T-cell (primary cell): Measurements from ENCODE around the gene BMP6. TPM values are rescaled to one million over a fixed set of nuclear protein-coding genes. Genes with fewer than 3 reads are reported as not detected.
"Not testable (repeated sequence)": the region's sequence is repeated elsewhere in the genome, so short reads cannot be mapped to it uniquely, and the experiment has no call there.

Experiments
- ATAC-seq, 4 experiments: fragments of 200-7000 bp in 3 of 4; fragments of 150-1000 bp in 1 of 4; cut with Tn5 transposase; replicated peaks in 1 of 4; 1 replicate in 3 of 4; 2 replicates in 1 of 4; pipeline ENCODE4 v1.10.0; 2021; ENCODE audit warnings: moderate library complexity in 3 of 4, mild to moderate bottlenecking in 2 of 4, moderate number of reproducible peaks in 1 of 4
- CTCF ChIA-PET, 2 donors: fragments of 300-600 bp; sonication (Branson Sonifier 250); formaldehyde crosslinking; loops; one replicate each; lab custom pipeline; 2022; ENCODE audit warnings: antibody characterized with exemption in 2 of 2; lab: Charles Lee
- POLR2A ChIA-PET, 2 donors: fragments of 300-600 bp; sonication (Branson Sonifier 250); formaldehyde crosslinking; loops; one replicate each; lab custom pipeline; 2022; ENCODE audit warnings: antibody characterized with exemption in 2 of 2; lab: Charles Lee
- DNase-seq, 35 experiments: peaks; one replicate each; pipeline versions ENCODE4 v3.0.0 to v3.0.0-alpha.2; 2013 to 2023
- H3K27ac ChIP-seq: one replicate; pipeline ENCODE4 v1.5.1; 2013; ENCODE audit warnings: low read length
- H3K27me3 ChIP-seq, 2 experiments: replicated peaks in 1 of 2; 1 replicate in 1 of 2; 2 replicates in 1 of 2; pipeline versions ENCODE4 v1.6.1 to v1.7.0; 2013; ENCODE audit warnings: low read length in 1 of 2, mixed read lengths in 1 of 2; ENCODE audit not compliant: control insufficient read depth in 2 of 2, insufficient read depth in 2 of 2; ENCODE audit errors: extremely low read depth in 1 of 2
- H3K36me3 ChIP-seq, 2 donors: 1 replicate in 1 of 2; 2 replicates in 1 of 2; pipeline versions ENCODE4 v1.6.1 to v1.7.0; 2013; ENCODE audit warnings: low read length in 1 of 2; ENCODE audit not compliant: control insufficient read depth in 2 of 2, insufficient read depth in 1 of 2; ENCODE audit errors: extremely low read depth in 1 of 2
- H3K4me1 ChIP-seq, 2 experiments: 1 replicate in 1 of 2; 2 replicates in 1 of 2; pipeline versions ENCODE4 v1.6.1 to v1.7.0; 2013; ENCODE audit warnings: low read length in 2 of 2, mixed read lengths in 1 of 2; ENCODE audit not compliant: insufficient read depth in 2 of 2, control insufficient read depth in 1 of 2; ENCODE audit errors: extremely low read depth in 1 of 2
- H3K4me3 ChIP-seq, 2 donors: 1 replicate in 1 of 2; 2 replicates in 1 of 2; pipeline versions ENCODE4 v1.5.1 to v1.7.0; 2013; ENCODE audit warnings: mild to moderate bottlenecking in 2 of 2, low read length in 1 of 2, moderate library complexity in 1 of 2; ENCODE audit not compliant: control insufficient read depth in 1 of 2; ENCODE audit errors: extremely low read depth in 1 of 2
- H3K9me3 ChIP-seq: 2 replicates; pipeline ENCODE4 v1.7.0; 2013
- H3K27ac Mint-ChIP-seq, 2 donors: one replicate each; pipeline ENCODE4 v1.8.0; 2020 to 2021; ENCODE audit warnings: mild to moderate bottlenecking in 2 of 2, mixed read lengths in 2 of 2
- H3K27me3 Mint-ChIP-seq, 2 donors: one replicate each; pipeline ENCODE4 v1.8.0; 2021 to 2022; ENCODE audit warnings: mixed read lengths in 2 of 2
- H3K36me3 Mint-ChIP-seq: one replicate; pipeline ENCODE4 v1.8.0; 2021; ENCODE audit warnings: mixed read lengths
- H3K4me1 Mint-ChIP-seq, 3 donors: one replicate each; pipeline ENCODE4 v1.8.0; 2020 to 2022; ENCODE audit warnings: mixed read lengths in 3 of 3, mild to moderate bottlenecking in 1 of 3
- H3K4me3 Mint-ChIP-seq, 3 donors: one replicate each; pipeline ENCODE4 v1.8.0; 2020 to 2022; ENCODE audit warnings: mild to moderate bottlenecking in 3 of 3, mixed read lengths in 3 of 3, moderate library complexity in 3 of 3
- H3K9me3 Mint-ChIP-seq, 3 donors: one replicate each; pipeline ENCODE4 v1.8.0; 2020 to 2022; ENCODE audit warnings: mixed read lengths in 3 of 3
- WGBS: methylation state at CpG from one replicate; pipeline ENCODE4 v1.1.5; 2013; ENCODE audit warnings: missing lambda C conversion rate; ENCODE audit not compliant: insufficient coverage; 5-methylcytosine and 5-hydroxymethylcytosine counted together
- total RNA-seq, 35 experiments: library from RNA in 6 of 35; stranded (reverse) in 6 of 35; fragments of 120-200 nt in 1 of 35; gene quantifications; one replicate each; pipeline versions ENCODE4 v1.2.1 to v1.2.4 and lab custom pipeline; 2013 to 2026

Gene BMP6
- total RNA-seq, 5 donors from 2014 or later (not counting 1 experiment from before 2014, with no cell fraction given): 0.09 to 0.23 (median 0.13) TPM; not detected in 1

DNA sequence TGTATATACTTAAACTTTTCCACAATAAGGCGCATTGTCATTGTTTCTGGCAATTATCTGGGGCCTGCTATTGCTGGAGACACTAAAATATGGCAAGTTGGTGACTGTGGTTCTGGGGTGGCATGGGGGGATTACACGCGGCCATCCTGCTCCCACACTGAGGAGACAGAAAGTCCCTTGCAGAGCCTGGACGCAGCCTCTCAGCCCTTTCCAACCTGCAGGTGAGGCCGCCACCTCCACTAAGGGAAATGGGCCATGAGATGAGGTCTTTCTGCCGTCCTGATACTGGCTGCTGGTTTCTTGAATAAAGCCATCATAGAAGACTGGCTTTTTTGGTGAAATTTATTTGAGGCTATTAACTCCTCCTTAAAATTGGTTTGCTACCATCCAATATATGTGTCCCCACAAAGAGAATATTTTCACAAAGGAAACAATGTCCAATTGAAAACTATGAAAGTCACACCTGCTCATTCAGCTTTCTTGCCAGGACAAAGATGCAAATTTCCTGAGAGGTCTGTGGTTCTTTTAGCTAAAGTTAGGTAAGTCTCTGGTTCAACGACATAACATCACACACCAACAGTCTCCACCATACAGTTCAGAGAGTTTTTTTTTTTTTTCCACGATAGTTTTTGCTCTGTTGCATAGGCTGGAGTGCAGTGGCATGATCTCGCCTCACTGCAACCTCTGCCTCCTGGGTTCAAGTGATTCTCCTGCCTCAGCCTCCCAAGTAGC is 171.7 kb downstream of the BMP6 start:
- POLR2A ChIA-PET: no interaction called here
- no peak overlapping the region for H3K4me3 Mint-ChIP-seq
- Histone ChIP-seq H3K4me3 (no peak overlapping the region), H3K27ac (no peak overlapping the region), H3K9me3 (no peaks in the 10 kb centered on the region), H3K27me3 (no peaks in the 10 kb centered on the region), H3K36me3 (peaks cover 11 to 50% of the 10 kb centered on the region in 2 donors), H3K4me1 (no peaks in the 10 kb centered on the region)
- no peaks in the 10 kb centered on the region for H3K27me3 Mint-ChIP-seq
- ATAC-seq (no peak), DNase-seq (no peak)
- peaks cover 62% of the 10 kb centered on the region for H3K36me3 Mint-ChIP-seq
- H3K4me1 Mint-ChIP-seq: no peaks in the 10 kb centered on the region
- no peaks in the 10 kb centered on the region for H3K9me3 Mint-ChIP-seq
- WGBS: 96% methylated on average over 4 of the region's 9 CpGs
- CTCF ChIA-PET: interaction anchor here (0.5 to 0.7 kb wide), 2 partner anchors 26 to 323 kb away, joined by 3 to 4 read pairs; no protein-coding TSS in a partner anchor
- no peak overlapping the region for H3K27ac Mint-ChIP-seq

GRCh38 chr6:7898193-7898586 is 172.3 kb downstream of the BMP6 start:
- H3K4me3 Mint-ChIP-seq, H3K27ac Mint-ChIP-seq, H3K9me3 Mint-ChIP-seq, H3K27me3 ChIP-seq, H3K4me3 ChIP-seq, DNase-seq, POLR2A ChIA-PET, H3K27me3 Mint-ChIP-seq, H3K27ac ChIP-seq, H3K9me3 ChIP-seq, ATAC-seq, H3K4me1 Mint-ChIP-seq, H3K4me1 ChIP-seq: not testable (repeated sequence)
- peaks cover 12 to 49% of the 10 kb centered on the region in 2 donors for H3K36me3 ChIP-seq
- 87% methylated on average over 3 of the region's 8 CpGs for WGBS
- CTCF ChIA-PET: interaction anchor here in 1 of 2 donors (0.5 to 0.6 kb wide), 2 partner anchors 322 to 462 kb away, joined by 4 read pairs; no protein-coding TSS in a partner anchor
- H3K36me3 Mint-ChIP-seq: peaks cover 65% of the 10 kb centered on the region

- Mint-ChIP-seq H3K4me1 (no peaks in the 10 kb centered on the region), H3K27ac (no peak overlapping the region), H3K9me3 (no peaks in the 10 kb centered on the region), H3K36me3 (peaks cover 59% of the 10 kb centered on the region), H3K4me3 (no peak overlapping the region), H3K27me3 (no peaks in the 10 kb centered on the region)
- H3K27ac ChIP-seq: no peak overlapping the region
- H3K4me3 ChIP-seq: no peak overlapping the region
- H3K36me3 ChIP-seq: peaks cover 7 to 50% of the 10 kb centered on the region in 2 donors
- ATAC-seq: no peak
- WGBS: 100% methylated on average over 1 of the region's 5 CpGs
- no peaks in the 10 kb centered on the region for H3K9me3 ChIP-seq
- CTCF ChIA-PET: interaction anchor here in 1 of 2 donors (1.0 kb wide), 1 partner anchor 320 kb away, joined by 3 read pairs; no protein-coding TSS in a partner anchor
- DNase-seq: peak in 1 of 35 experiments; percentile 14
- no peaks in the 10 kb centered on the region for H3K4me1 ChIP-seq
- no peaks in the 10 kb centered on the region for H3K27me3 ChIP-seq
- POLR2A ChIA-PET: no interaction called here
These were observed 173.4 kb downstream of the BMP6 start for GRCh38 chr6:7899101-7899888.

DNA sequence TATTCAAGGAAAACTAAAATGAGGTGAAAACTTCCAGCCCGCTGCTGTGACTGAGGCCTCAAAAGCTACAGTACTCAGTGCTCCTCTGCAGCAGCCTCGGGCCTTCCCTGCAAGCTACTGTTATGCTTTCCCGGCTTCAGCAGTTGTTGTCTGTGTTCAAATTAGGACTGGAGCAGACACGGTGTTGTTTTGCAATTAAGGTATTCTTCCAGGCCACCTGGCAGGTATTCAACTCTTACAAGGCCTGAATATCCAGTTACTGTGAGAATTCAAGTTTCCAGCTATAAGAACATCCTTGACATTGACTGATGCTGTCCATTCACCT is 174.0 kb downstream of the BMP6 start:
- ATAC-seq: no peak
- no peaks in the 10 kb centered on the region for H3K9me3 Mint-ChIP-seq
- peaks cover 56% of the 10 kb centered on the region for H3K36me3 Mint-ChIP-seq
- ChIA-PET POLR2A (no interaction called here), CTCF (interaction anchor here in 1 of 2 donors (1.0 kb wide), 1 partner anchor 319 kb away, joined by 3 read pairs; no protein-coding TSS in a partner anchor)
- H3K27ac Mint-ChIP-seq: no peak overlapping the region
- no peaks in the 10 kb centered on the region for H3K27me3 ChIP-seq
- H3K27ac ChIP-seq: no peak overlapping the region
- H3K4me1 Mint-ChIP-seq: no peaks in the 10 kb centered on the region
- DNase-seq: no peak
- H3K27me3 Mint-ChIP-seq: no peaks in the 10 kb centered on the region
- no peaks in the 10 kb centered on the region for H3K4me1 ChIP-seq
- no peak overlapping the region for H3K4me3 Mint-ChIP-seq
- H3K9me3 ChIP-seq: no peaks in the 10 kb centered on the region
- peaks cover 7 to 46% of the 10 kb centered on the region in 2 donors for H3K36me3 ChIP-seq
- 89% methylated on average over 4 of the region's 4 CpGs for WGBS
- no peak overlapping the region for H3K4me3 ChIP-seq

- H3K27me3 Mint-ChIP-seq: no peaks in the 10 kb centered on the region
- H3K9me3 Mint-ChIP-seq: no peaks in the 10 kb centered on the region
- H3K27ac Mint-ChIP-seq: no peak overlapping the region
- POLR2A ChIA-PET: no interaction called here
- ATAC-seq (no peak), DNase-seq (no peak)
- 86% methylated on average over 2 of the region's 2 CpGs for WGBS
- CTCF ChIA-PET: no interaction called here
- peaks cover 60% of the 10 kb centered on the region for H3K36me3 Mint-ChIP-seq
- H3K4me3 Mint-ChIP-seq: no peak overlapping the region
- H3K36me3 ChIP-seq: peaks cover 7 to 39% of the 10 kb centered on the region in 2 donors
- H3K4me1 Mint-ChIP-seq: no peaks in the 10 kb centered on the region
- H3K4me3 ChIP-seq: no peak overlapping the region
- no peaks in the 10 kb centered on the region for H3K27me3 ChIP-seq
- no peak overlapping the region for H3K27ac ChIP-seq
- no peaks in the 10 kb centered on the region for H3K4me1 ChIP-seq
- H3K9me3 ChIP-seq: no peaks in the 10 kb centered on the region
These were observed 174.7 kb downstream of the BMP6 start for GRCh38 chr6:7900621-7901020.

DNA sequence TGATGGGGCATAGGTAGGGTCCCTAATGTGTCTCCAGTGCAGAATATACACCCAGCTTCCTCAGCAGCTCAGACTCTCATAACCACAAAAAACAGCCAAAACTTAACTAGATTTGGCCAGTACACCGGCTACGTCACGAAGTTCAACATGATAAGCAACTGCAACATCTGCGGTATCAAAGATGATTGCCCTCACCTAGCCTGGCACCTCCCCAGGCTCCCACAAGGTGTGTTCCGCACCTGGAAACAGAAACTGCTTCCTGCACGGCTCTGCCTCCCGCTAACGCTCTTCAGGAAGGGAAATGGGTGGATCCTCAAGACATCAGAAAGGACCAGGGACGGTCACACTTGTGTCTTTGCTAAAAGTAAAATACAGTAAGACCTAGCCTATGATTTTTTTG is 175.2 kb downstream of the BMP6 start:
- Histone ChIP-seq H3K36me3 (peaks cover 7 to 39% of the 10 kb centered on the region in 2 donors), H3K4me1 (no peaks in the 10 kb centered on the region), H3K27me3 (no peaks in the 10 kb centered on the region), H3K4me3 (no peak overlapping the region), H3K9me3 (no peaks in the 10 kb centered on the region), H3K27ac (no peak overlapping the region)
- Mint-ChIP-seq H3K4me1 (no peaks in the 10 kb centered on the region), H3K4me3 (no peak overlapping the region), H3K9me3 (no peaks in the 10 kb centered on the region), H3K27ac (no peak overlapping the region), H3K36me3 (peaks cover 57% of the 10 kb centered on the region), H3K27me3 (no peaks in the 10 kb centered on the region)
- CTCF ChIA-PET: no interaction called here
- no peak for DNase-seq
- POLR2A ChIA-PET: no interaction called here
- no peak for ATAC-seq
- 100% methylated on average over 7 of the region's 9 CpGs for WGBS
